Prostate gland (tissue), 2 donors: ENCODE results near the gene GNB3.

Source experiments
- CTCF ChIP-seq, 4 experiments: fragments of 200-600 bp in 2 of 4; fragments of 450-650 bp in 2 of 4; sonication (generic) in 2 of 4; IDR thresholded peaks; 1 replicate in 3 of 4; 2 replicates in 1 of 4; pipeline ENCODE4 v1.5.1; 2016 to 2019; ENCODE audit warnings: antibody characterized with exemption in 4 of 4, mild to moderate bottlenecking in 2 of 4, moderate library complexity in 2 of 4
- POLR2A ChIP-seq: fragments of 450-650 bp; IDR thresholded peaks from one replicate; pipeline ENCODE4 v1.6.1; 2016; ENCODE audit warnings: antibody characterized with exemption, mild to moderate bottlenecking
- POLR2AphosphoS5 ChIP-seq: sonication (generic); formaldehyde crosslinking; IDR thresholded peaks from one replicate; pipeline ENCODE4 v1.6.1; 2017; ENCODE audit warnings: antibody characterized with exemption

GRCh38 chr12:6831450-6831995 is 9.2 kb upstream of the GNB3 start:
- TF ChIP-seq CTCF (IDR thresholded peaks at IDR 0.05) = no peak
- no peak for TF ChIP-seq POLR2A
- no peak for TF ChIP-seq POLR2AphosphoS5
